ENCODE measurements around the gene BCDIN3D. TPM values are rescaled to one million over a fixed set of nuclear protein-coding genes. Genes with fewer than 3 reads are reported as not detected.

The BCDIN3D gene
- total and polyA plus RNA-seq, 8 donors, result 0.58 to 14.7 (median 2.6) TPM; not detected in 1

DNA sequence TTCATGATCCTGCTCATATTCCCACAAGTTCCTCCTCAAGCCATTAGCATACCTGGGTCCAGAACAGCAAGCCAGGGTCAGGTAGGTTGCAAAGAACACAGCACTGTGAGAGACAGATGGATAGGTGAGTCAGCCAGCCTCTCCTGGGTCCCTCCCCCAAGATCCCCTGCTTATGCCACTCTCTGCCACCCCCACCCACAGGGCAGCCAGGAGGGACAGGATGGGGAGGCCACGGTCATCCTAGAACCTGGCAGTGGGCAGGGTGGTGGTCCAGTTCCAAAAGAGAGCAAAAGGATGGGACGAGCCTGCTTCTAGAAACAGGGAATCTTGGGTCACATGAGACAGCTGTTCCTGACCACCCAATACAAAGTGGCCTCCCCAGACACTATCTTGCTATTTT lies 48.1 kb upstream of the BCDIN3D start:
- intact Hi-C loops (cut with DNase I; ENCODE audit: low total_unique reads), result no loop called here
- 67 to 90% (median 81%) methylated on average over 2 of the region's 2 CpGs for WGBS, 5 donors

GRCh38 chr12:49890096-49890461 lies 47.2 kb upstream of the BCDIN3D start:
- 34 to 62% (median 53%) methylated on average over 4 of the region's 4 CpGs for WGBS, 5 donors
- no peak for DNase-seq

More for the DNA sequence above, 48.1 kb upstream of the BCDIN3D start:
- Histone ChIP-seq H3K4me3 (no peak overlapping the region), H3K4me1 (peaks cover 3 to 57% (median 24%) of the 10 kb centered on the region in 4 donors), H3K27me3 (peaks cover 0 to 2% (median 0%) of the 10 kb centered on the region in 3 donors), H3K9me3 (no peaks in the 10 kb centered on the region), H3K36me3 (no peaks in the 10 kb centered on the region), H3K27ac (peak overlapping the region in 2 of 5 donors; percentile 12 to 61)
- no peak for DNase-seq
- TF ChIP-seq EP300 (IDR thresholded peaks at IDR 0.05) (no peak), POLR2AphosphoS5 (IDR thresholded peaks at IDR 0.05) (no peak), CTCF (IDR thresholded peaks at IDR 0.05) (no peak), POLR2A (IDR thresholded peaks at IDR 0.05) (no peak)

DNA sequence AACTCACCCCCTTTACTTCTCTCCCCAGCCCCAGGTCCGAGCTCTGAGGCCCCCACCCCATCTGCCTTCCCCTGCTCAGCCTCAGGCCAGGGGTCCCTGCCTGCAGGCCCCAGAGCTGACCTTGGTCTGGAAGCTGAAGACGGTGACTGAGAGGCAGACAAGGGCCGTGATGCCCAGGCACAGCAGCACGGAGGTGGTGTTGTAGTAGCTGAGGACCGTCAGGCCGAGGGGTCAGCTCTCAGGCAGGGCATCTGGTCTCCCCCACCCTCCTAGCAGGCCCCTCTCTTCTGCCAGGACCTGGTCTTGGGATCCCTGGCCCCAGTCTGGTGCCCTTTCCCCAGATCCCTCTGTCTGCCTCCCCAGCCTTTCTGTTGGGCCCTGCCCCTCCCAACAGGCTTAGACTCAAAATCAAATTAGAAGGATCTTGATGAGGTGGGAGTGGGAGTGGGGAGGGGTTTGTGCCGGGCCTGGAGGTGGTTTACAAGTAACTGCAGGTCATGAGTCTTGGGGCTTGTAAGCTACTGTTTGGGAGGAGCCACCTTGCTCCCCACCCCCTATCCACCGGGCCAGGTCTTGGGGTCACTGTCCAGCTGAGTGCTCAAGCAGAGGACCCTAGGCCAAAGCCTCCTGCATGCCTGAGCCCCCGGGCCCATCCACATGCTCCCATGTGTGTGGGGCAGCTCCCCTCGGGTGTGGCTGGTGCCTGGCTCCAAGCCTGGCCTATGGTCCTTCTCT lies 46.6 kb upstream of the BCDIN3D start:
- no peak overlapping the region for H3K4me3 ChIP-seq
- no peak for DNase-seq
- TF ChIP-seq POLR2A (IDR thresholded peaks at IDR 0.05) (no peak), EP300 (IDR thresholded peaks at IDR 0.05) (no peak), CTCF (IDR thresholded peaks at IDR 0.05) (no peak), POLR2AphosphoS5 (IDR thresholded peaks at IDR 0.05) (no peak)
- peak overlapping the region in 1 of 5 donors; percentile 70 for H3K27ac ChIP-seq
- H3K4me1 ChIP-seq, result peaks cover 3 to 42% (median 17%) of the 10 kb centered on the region in 4 donors
- H3K9me3 ChIP-seq, result no peaks in the 10 kb centered on the region
- peaks cover 0 to 6% (median 0%) of the 10 kb centered on the region in 3 donors for H3K27me3 ChIP-seq
- 63 to 78% (median 71%) methylated on average over 10 of the region's 10 CpGs for WGBS, 5 donors
- no peaks in the 10 kb centered on the region for H3K36me3 ChIP-seq
- intact Hi-C loops (cut with DNase I; ENCODE audit: low total_unique reads), result no loop called here

More at GRCh38 chr12:49890096-49890461, 47.2 kb upstream of the BCDIN3D start:
- no peaks in the 10 kb centered on the region for H3K9me3 ChIP-seq
- no peak overlapping the region for H3K4me3 ChIP-seq
- H3K4me1 ChIP-seq, result peaks cover 3 to 47% (median 22%) of the 10 kb centered on the region in 4 donors
- intact Hi-C loops (cut with DNase I; ENCODE audit: low total_unique reads), result no loop called here
- peak overlapping the region in 1 of 5 donors; percentile 70 for H3K27ac ChIP-seq
- H3K36me3 ChIP-seq, result no peaks in the 10 kb centered on the region
- peaks cover 0 to 6% (median 0%) of the 10 kb centered on the region in 3 donors for H3K27me3 ChIP-seq
- TF ChIP-seq POLR2A (IDR thresholded peaks at IDR 0.05) (no peak), POLR2AphosphoS5 (IDR thresholded peaks at IDR 0.05) (no peak), EP300 (IDR thresholded peaks at IDR 0.05) (no peak), CTCF (IDR thresholded peaks at IDR 0.05) (no peak)

DNA sequence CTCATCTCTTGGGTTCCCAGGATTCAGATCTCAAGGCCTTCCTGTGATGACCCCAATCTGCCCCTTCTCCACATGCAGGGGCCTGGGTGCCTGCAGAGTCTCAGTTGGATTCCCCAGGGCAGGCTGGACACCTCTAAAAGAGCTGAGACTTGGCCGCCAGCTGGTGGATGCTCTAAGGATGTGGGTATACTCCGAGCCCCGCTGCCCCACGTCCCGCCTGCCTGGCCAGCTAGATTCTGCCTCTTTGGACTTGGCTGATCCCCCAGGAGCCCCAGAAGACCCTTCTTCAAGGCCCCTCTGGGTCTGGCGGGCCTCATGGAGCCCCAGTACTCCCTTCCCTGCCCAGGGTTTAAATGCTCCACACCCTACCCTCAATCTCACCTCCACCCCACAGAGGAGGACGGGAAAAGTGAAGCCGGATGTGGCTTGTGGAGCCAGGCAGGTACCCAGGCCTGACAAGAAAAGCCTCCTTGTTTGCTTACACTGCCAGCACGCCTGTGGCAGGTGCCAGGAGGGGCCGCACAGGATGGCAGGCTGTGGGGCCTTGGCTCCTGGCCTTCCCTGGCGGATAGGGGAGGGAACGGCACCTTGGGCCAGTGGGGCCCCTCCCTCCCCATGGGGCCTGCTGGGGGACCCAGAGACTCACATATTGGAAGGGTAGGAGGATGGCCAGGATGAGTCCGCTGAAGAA lies 45.7 kb upstream of the BCDIN3D start:
- peak; percentile 67 to 73 for DNase-seq
- TF ChIP-seq POLR2AphosphoS5 (IDR thresholded peaks at IDR 0.05), result peak in 1 of 3 donors; percentile 6
- no peak for TF ChIP-seq POLR2A (IDR thresholded peaks at IDR 0.05)
- TF ChIP-seq CTCF (IDR thresholded peaks at IDR 0.05), result peak in 3 of 7 experiments; percentile 4 to 19 (median 8)
- Histone ChIP-seq H3K27ac (peak overlapping the region; percentile 19 to 70 (median 50)), H3K36me3 (no peaks in the 10 kb centered on the region), H3K4me1 (peaks cover 3 to 36% (median 13%) of the 10 kb centered on the region in 4 donors), H3K27me3 (peaks cover 0 to 10% (median 0%) of the 10 kb centered on the region in 3 donors), H3K9me3 (no peaks in the 10 kb centered on the region), H3K4me3 (no peak overlapping the region)
- 48 to 67% (median 50%) methylated on average over 12 to 13 of the region's 13 CpGs for WGBS, 5 donors
- intact Hi-C loops (cut with DNase I; ENCODE audit: low total_unique reads), result no loop called here
